H9 (cell line): ENCODE data around the gene DIP2A. TPM values are rescaled to one million over a fixed set of nuclear protein-coding genes. Genes with fewer than 3 reads are reported as not detected.

Experiments used
- DNase-seq: peaks from one replicate; pipeline ENCODE4 v3.0.0-alpha.2; 2017
- H2AFZ ChIP-seq: one replicate; pipeline ENCODE4 v1.6.1; 2013; ENCODE audit warnings: mild to moderate bottlenecking, low read length, control low read depth, moderate library complexity
- H2AK5ac ChIP-seq: 2 replicates; pipeline ENCODE4 v1.6.1; 2013; ENCODE audit warnings: low read length, control low read depth, mixed read lengths; ENCODE audit not compliant: insufficient read length
- H2BK120ac ChIP-seq: one replicate; pipeline ENCODE4 v1.6.1; 2013; ENCODE audit warnings: low read depth, mild to moderate bottlenecking, low read length, control low read depth, inconsistent platforms; ENCODE audit not compliant: poor library complexity, severe bottlenecking
- H2BK12ac ChIP-seq: 2 replicates; pipeline ENCODE4 v1.6.1; 2013; ENCODE audit warnings: low read length, control low read depth, mixed read lengths, low read depth; ENCODE audit not compliant: insufficient read length
- H2BK15ac ChIP-seq: 2 replicates; pipeline ENCODE4 v1.6.1; 2013; ENCODE audit warnings: low read depth, low read length, control low read depth
- H2BK20ac ChIP-seq: one replicate; pipeline ENCODE4 v1.6.1; 2013; ENCODE audit warnings: low read depth, mild to moderate bottlenecking, low read length, control low read depth, inconsistent platforms; ENCODE audit not compliant: poor library complexity, severe bottlenecking
- H2BK5ac ChIP-seq: 2 replicates; pipeline ENCODE4 v1.6.1; 2013; ENCODE audit warnings: low read length, control low read depth, mixed read lengths; ENCODE audit not compliant: insufficient read length
- H3K14ac ChIP-seq: 2 replicates; pipeline ENCODE4 v1.6.1; 2013; ENCODE audit warnings: low read length, control low read depth; ENCODE audit not compliant: insufficient read depth
- H3K18ac ChIP-seq: 2 replicates; pipeline ENCODE4 v1.6.1; 2013; ENCODE audit warnings: low read depth, mild to moderate bottlenecking, mixed read lengths, low read length, control low read depth; ENCODE audit not compliant: insufficient read length
- H3K23ac ChIP-seq: 2 replicates; pipeline ENCODE4 v1.6.1; 2013; ENCODE audit warnings: low read length, control low read depth, mixed read lengths, low read depth; ENCODE audit not compliant: insufficient read length
- H3K23me2 ChIP-seq: 2 replicates; pipeline ENCODE4 v1.6.1; 2013; ENCODE audit warnings: low read depth, mild to moderate bottlenecking, mixed read lengths, low read length, control low read depth; ENCODE audit not compliant: insufficient read length, poor library complexity, severe bottlenecking
- H3K27ac ChIP-seq: 2 replicates; pipeline ENCODE4 v1.5.1; 2013; ENCODE audit warnings: low read length, control low read depth, mixed read lengths, low read depth; ENCODE audit not compliant: insufficient read length
- H3K27me3 ChIP-seq: 2 replicates; pipeline ENCODE4 v1.6.1; 2013; ENCODE audit warnings: low read length, control low read depth, inconsistent platforms; ENCODE audit not compliant: insufficient read depth
- H3K4ac ChIP-seq: 2 replicates; pipeline ENCODE4 v1.6.1; 2013; ENCODE audit warnings: low read depth, mild to moderate bottlenecking, control low read depth, inconsistent platforms, low read length, moderate library complexity
- H3K4me1 ChIP-seq: 2 replicates; pipeline ENCODE4 v1.6.1; 2013; ENCODE audit warnings: low read length, control low read depth, inconsistent platforms; ENCODE audit not compliant: insufficient read depth
- H3K4me2 ChIP-seq: 2 replicates; pipeline ENCODE4 v1.6.1; 2013; ENCODE audit warnings: low read length, control low read depth, mixed read lengths; ENCODE audit not compliant: insufficient read length, insufficient read depth
- H3K56ac ChIP-seq: 2 replicates; pipeline ENCODE4 v1.6.1; 2013; ENCODE audit warnings: low read depth, mild to moderate bottlenecking, mixed read lengths, low read length, control low read depth; ENCODE audit not compliant: insufficient read length
- H3K79me1 ChIP-seq: 2 replicates; pipeline ENCODE4 v1.6.1; 2013; ENCODE audit warnings: low read depth, mild to moderate bottlenecking, moderate library complexity, low read length, control low read depth, inconsistent platforms; ENCODE audit not compliant: insufficient read depth, poor library complexity, severe bottlenecking
- H3K79me2 ChIP-seq: 2 replicates; pipeline ENCODE4 v1.6.1; 2013; ENCODE audit warnings: low read length, control low read depth, inconsistent platforms; ENCODE audit not compliant: insufficient read depth
- H3K9ac ChIP-seq: 2 replicates; pipeline ENCODE4 v1.6.1; 2013; ENCODE audit warnings: low read length, control low read depth, mixed read lengths; ENCODE audit not compliant: insufficient read length; ENCODE audit errors: extremely low read depth
- H3K9me3 ChIP-seq: one replicate; pipeline ENCODE4 v1.6.1; 2013; ENCODE audit warnings: low read depth, low read length, inconsistent platforms; ENCODE audit not compliant: control insufficient read depth
- H3T11ph ChIP-seq: one replicate; pipeline ENCODE4 v1.6.1; 2013; ENCODE audit warnings: mild to moderate bottlenecking, low read length, control low read depth, inconsistent platforms
- H4K20me1 ChIP-seq: one replicate; pipeline ENCODE4 v1.6.1; 2013; ENCODE audit not compliant: control insufficient read depth, insufficient read length, insufficient read depth
- H4K5ac ChIP-seq: 2 replicates; pipeline ENCODE4 v1.6.1; 2013; ENCODE audit warnings: low read depth, mild to moderate bottlenecking, mixed read lengths, low read length, control low read depth; ENCODE audit not compliant: insufficient read length
- H4K8ac ChIP-seq: replicated peaks from 2 replicates; pipeline ENCODE4 v1.6.1; 2013; ENCODE audit warnings: low read length, control low read depth, mixed read lengths, low read depth; ENCODE audit not compliant: insufficient read length
- H4K91ac ChIP-seq: 2 replicates; pipeline ENCODE4 v1.6.1; 2013; ENCODE audit warnings: low read depth, mild to moderate bottlenecking, moderate library complexity, mixed read lengths, low read length, control low read depth; ENCODE audit not compliant: insufficient read length
- H3K27ac Mint-ChIP-seq, 3 experiments: 2 replicates in 2 of 3; 3 replicates in 1 of 3; pipeline ENCODE4 v1.8.0; 2020 to 2021; ENCODE audit warnings: mixed read lengths in 3 of 3, mild to moderate bottlenecking in 1 of 3, moderate library complexity in 1 of 3
- H3K27me3 Mint-ChIP-seq: 2 replicates; pipeline ENCODE4 v1.8.0; 2021; ENCODE audit warnings: low read depth, mild to moderate bottlenecking, moderate library complexity, mixed read lengths
- H3K36me3 Mint-ChIP-seq, 3 experiments: 2 replicates in 2 of 3; 3 replicates in 1 of 3; pipeline ENCODE4 v1.8.0; 2020 to 2021; ENCODE audit warnings: low read depth in 3 of 3, mixed read lengths in 3 of 3; ENCODE audit not compliant: insufficient read depth in 1 of 3
- H3K4me1 Mint-ChIP-seq, 2 experiments: 2 replicates each; pipeline ENCODE4 v1.8.0; 2020; ENCODE audit warnings: mixed read lengths in 2 of 2
- H3K4me3 Mint-ChIP-seq, 2 experiments: 2 replicates in 1 of 2; 3 replicates in 1 of 2; pipeline ENCODE4 v1.8.0; 2020 to 2021; ENCODE audit warnings: mild to moderate bottlenecking in 2 of 2, mixed read lengths in 2 of 2, moderate library complexity in 1 of 2
- H3K9me3 Mint-ChIP-seq, 2 experiments: 2 replicates in 1 of 2; 3 replicates in 1 of 2; pipeline ENCODE4 v1.8.0; 2020; ENCODE audit warnings: mild to moderate bottlenecking in 2 of 2, mixed read lengths in 2 of 2, moderate library complexity in 1 of 2
- WGBS: extraction: QIAGEN DNeasy Blood & Tissue Kit; methylation state at CpG from one replicate; pipeline ENCODE4 v1.1.7; 2013; ENCODE audit warnings: missing lambda C conversion rate, low lambda C conversion rate, mixed read lengths; ENCODE audit not compliant: insufficient read length; ENCODE audit errors: extremely low coverage; 5-methylcytosine and 5-hydroxymethylcytosine counted together
- total RNA-seq: library from RNA; stranded (reverse); gene quantifications from 2 replicates; pipeline ENCODE4 v1.2.1, GENCODE V29; 2021
- TF ChIP-seq, protein P1 (sequence below): fragments of 200-600 bp; sonication (generic); conservative IDR thresholded peaks from 3 replicates; pipeline ENCODE4 v1.8.0; 2021; ENCODE audit warnings: antibody characterized with exemption, mild to moderate bottlenecking

The DIP2A gene
- total RNA-seq, 1 experiment from 2014 or later, result 25.2 TPM

DNA sequence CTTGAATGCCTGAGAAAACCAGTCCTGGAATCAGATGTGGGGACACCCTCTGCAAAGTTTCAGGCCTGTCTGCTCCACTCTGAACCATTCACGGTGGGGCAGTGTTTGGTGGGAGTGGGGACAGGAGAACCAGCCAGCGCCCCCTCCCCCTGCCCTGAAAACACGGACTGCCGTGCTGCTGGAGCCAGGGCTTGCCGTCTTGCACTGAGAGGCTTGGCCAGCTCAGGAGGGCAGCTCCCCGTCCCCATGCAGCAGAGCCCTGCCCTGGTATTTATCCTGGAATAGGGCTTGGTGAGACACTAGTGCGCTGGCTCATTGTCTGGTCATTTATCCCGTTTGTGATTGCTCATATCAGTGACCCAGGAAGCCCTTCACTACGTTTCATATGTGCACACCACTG lies 142.3 kb downstream of the DIP2A start:
- H3T11ph ChIP-seq, result no peak overlapping the region
- H2BK12ac ChIP-seq, result no peak overlapping the region
- H2AFZ ChIP-seq, result no peak overlapping the region
- no peak overlapping the region for H3K4ac ChIP-seq
- H3K27me3 ChIP-seq, result no peaks in the 10 kb centered on the region
- no peak overlapping the region for H3K56ac ChIP-seq
- no peak overlapping the region for H2BK120ac ChIP-seq
- H3K4me1 Mint-ChIP-seq, result peaks cover 16 to 32% of the 10 kb centered on the region in 2 experiments
- no CpG with 5 or more reads among the region's 9 CpGs for WGBS
- no peaks in the 10 kb centered on the region; a peak in 1 of 7 replicates for H3K36me3 Mint-ChIP-seq
- H3K79me1 ChIP-seq, result no peaks in the 10 kb centered on the region
- H2AK5ac ChIP-seq, result no peak overlapping the region
- DNase-seq, result no peak
- H3K23ac ChIP-seq, result no peak overlapping the region
- no peaks in the 10 kb centered on the region for H3K4me1 ChIP-seq
- no peak overlapping the region for H3K27ac ChIP-seq
- H3K27ac Mint-ChIP-seq, result peak overlapping the region in 1 of 3 experiments; percentile 67; a peak in 1 of 7 replicates
- H3K23me2 ChIP-seq, result no peaks in the 10 kb centered on the region
- H3K18ac ChIP-seq, result no peak overlapping the region
- H3K14ac ChIP-seq, result no peak overlapping the region
- no peaks in the 10 kb centered on the region for H3K9me3 Mint-ChIP-seq
- H4K91ac ChIP-seq, result no peak overlapping the region
- no peak overlapping the region for H4K8ac ChIP-seq
- no peak overlapping the region for H3K4me3 Mint-ChIP-seq
- H3K9me3 ChIP-seq, result no peaks in the 10 kb centered on the region
- no peak overlapping the region for H4K5ac ChIP-seq
- no peaks in the 10 kb centered on the region for H3K27me3 Mint-ChIP-seq
- no peak overlapping the region for H2BK5ac ChIP-seq
- no peak overlapping the region for H2BK15ac ChIP-seq
- H3K4me2 ChIP-seq, result no peak overlapping the region
- H3K9ac ChIP-seq, result no peak overlapping the region
- H3K79me2 ChIP-seq, result no peaks in the 10 kb centered on the region
- TF ChIP-seq, protein P1, sequence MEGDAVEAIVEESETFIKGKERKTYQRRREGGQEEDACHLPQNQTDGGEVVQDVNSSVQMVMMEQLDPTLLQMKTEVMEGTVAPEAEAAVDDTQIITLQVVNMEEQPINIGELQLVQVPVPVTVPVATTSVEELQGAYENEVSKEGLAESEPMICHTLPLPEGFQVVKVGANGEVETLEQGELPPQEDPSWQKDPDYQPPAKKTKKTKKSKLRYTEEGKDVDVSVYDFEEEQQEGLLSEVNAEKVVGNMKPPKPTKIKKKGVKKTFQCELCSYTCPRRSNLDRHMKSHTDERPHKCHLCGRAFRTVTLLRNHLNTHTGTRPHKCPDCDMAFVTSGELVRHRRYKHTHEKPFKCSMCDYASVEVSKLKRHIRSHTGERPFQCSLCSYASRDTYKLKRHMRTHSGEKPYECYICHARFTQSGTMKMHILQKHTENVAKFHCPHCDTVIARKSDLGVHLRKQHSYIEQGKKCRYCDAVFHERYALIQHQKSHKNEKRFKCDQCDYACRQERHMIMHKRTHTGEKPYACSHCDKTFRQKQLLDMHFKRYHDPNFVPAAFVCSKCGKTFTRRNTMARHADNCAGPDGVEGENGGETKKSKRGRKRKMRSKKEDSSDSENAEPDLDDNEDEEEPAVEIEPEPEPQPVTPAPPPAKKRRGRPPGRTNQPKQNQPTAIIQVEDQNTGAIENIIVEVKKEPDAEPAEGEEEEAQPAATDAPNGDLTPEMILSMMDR, result no peak
- H4K20me1 ChIP-seq, result no peaks in the 10 kb centered on the region
- H2BK20ac ChIP-seq, result no peak overlapping the region
